A673 (cell line): Measurements from ENCODE around the gene CPOX.

Experiments used
- EZH2 ChIP-seq: fragments of 200-600 bp; sonication (generic); IDR thresholded peaks from 2 replicates; pipeline ENCODE4 v1.6.1; 2017; ENCODE audit warnings: borderline replicate concordance, low read depth, mild to moderate bottlenecking, mixed read lengths, antibody characterized with exemption, low read length; ENCODE audit not compliant: poor library complexity, severe bottlenecking
- TF ChIP-seq, protein P1 (sequence below): fragments of 300-800, 200-600 bp; sonication (generic); conservative IDR thresholded peaks from 2 replicates; pipeline ENCODE4 v1.5.1; 2017; ENCODE audit warnings: low read depth, mild to moderate bottlenecking, antibody characterized with exemption, low read length, moderate library complexity, mixed read lengths

DNA sequence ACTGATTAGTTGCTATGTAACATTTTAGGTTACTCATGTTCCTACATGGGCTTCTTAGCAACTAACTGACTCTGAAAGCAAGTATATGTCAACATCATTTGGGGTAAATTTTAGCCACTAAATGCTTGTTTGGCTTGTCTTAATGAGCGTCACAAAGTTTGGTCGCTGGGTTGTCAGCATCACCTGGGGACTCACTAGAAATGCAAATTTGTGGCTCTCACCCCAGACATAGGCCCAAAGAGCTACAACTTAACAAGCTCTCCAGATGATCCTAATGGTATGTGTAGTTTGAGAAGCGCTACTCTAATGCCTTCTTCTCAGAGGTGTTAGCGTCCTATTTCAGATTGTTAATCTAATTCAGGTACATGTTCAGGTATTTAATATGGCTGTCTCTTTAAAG is 32.7 kb upstream of the CPOX start:
- TF ChIP-seq, protein P1, sequence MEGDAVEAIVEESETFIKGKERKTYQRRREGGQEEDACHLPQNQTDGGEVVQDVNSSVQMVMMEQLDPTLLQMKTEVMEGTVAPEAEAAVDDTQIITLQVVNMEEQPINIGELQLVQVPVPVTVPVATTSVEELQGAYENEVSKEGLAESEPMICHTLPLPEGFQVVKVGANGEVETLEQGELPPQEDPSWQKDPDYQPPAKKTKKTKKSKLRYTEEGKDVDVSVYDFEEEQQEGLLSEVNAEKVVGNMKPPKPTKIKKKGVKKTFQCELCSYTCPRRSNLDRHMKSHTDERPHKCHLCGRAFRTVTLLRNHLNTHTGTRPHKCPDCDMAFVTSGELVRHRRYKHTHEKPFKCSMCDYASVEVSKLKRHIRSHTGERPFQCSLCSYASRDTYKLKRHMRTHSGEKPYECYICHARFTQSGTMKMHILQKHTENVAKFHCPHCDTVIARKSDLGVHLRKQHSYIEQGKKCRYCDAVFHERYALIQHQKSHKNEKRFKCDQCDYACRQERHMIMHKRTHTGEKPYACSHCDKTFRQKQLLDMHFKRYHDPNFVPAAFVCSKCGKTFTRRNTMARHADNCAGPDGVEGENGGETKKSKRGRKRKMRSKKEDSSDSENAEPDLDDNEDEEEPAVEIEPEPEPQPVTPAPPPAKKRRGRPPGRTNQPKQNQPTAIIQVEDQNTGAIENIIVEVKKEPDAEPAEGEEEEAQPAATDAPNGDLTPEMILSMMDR = no peak
- no peak for TF ChIP-seq EZH2
